Stimulated activated naive CD8-positive, alpha-beta T cell treated with anti-CD3 and anti-CD28 coated beads, Interleukin-15, amount 100 ng/mL, for 72 hours (primary cell): ENCODE results near the gene GON4L.
A peak's percentile ranks its signal among the peaks of the same experiment; 100 is the strongest.
"Not testable (repeated sequence)": the region's sequence is repeated elsewhere in the genome, so short reads cannot be mapped to it uniquely, and the experiment has no call there.

Experiments used
- ATAC-seq: fragments of 150-1000 bp; cut with Tn5 transposase; 2 replicates; pipeline ENCODE4 v1.10.0; 2021; ENCODE audit warnings: mild to moderate bottlenecking, moderate library complexity
- DNase-seq, 2 donors: peaks; one replicate each; pipeline ENCODE4 v3.0.0; 2021 to 2022
- H3K27ac Mint-ChIP-seq, 2 donors: one replicate each; pipeline ENCODE4 v1.8.0; 2022; ENCODE audit warnings: mild to moderate bottlenecking in 2 of 2, mixed read lengths in 2 of 2, moderate library complexity in 2 of 2
- H3K27me3 Mint-ChIP-seq: one replicate; pipeline ENCODE4 v1.8.0; 2022; ENCODE audit warnings: mixed read lengths
- H3K4me1 Mint-ChIP-seq: one replicate; pipeline ENCODE4 v1.8.0; 2022; ENCODE audit warnings: mild to moderate bottlenecking, mixed read lengths
- H3K4me3 Mint-ChIP-seq, 2 donors: one replicate each; pipeline ENCODE4 v1.8.0; 2022; ENCODE audit warnings: mild to moderate bottlenecking in 2 of 2, mixed read lengths in 2 of 2, moderate library complexity in 1 of 2
- H3K9me3 Mint-ChIP-seq, 2 donors: one replicate each; pipeline ENCODE4 v1.8.0; 2022; ENCODE audit warnings: mixed read lengths in 2 of 2

The GON4L gene

DNA sequence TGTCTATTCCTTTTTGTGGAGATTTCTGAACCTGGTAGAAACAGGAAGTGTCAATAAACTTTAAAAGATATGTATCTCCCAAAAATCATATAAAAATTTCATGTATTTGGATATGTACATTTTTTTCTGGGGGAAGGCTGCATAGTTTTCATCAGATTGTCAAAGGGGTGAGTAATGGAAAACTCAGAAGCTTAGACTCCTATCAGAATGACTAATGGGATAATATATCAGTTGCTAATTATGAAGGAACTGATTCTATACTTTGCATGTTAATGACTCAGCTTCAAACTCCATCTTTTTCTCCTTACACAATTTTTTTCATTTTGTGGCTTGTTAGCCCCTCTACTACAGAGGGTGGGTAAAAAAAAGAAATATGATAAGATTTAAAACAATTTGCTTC is 55.9 kb downstream of the GON4L start:
- DNase-seq, result no peak
- Mint-ChIP-seq H3K4me1 (peaks cover 6% of the 10 kb centered on the region), H3K27me3 (no peaks in the 10 kb centered on the region), H3K9me3 (no peaks in the 10 kb centered on the region), H3K4me3 (no peak overlapping the region), H3K27ac (peak overlapping the region; percentile 4 to 44)
- peak; percentile 56 for ATAC-seq

DNA sequence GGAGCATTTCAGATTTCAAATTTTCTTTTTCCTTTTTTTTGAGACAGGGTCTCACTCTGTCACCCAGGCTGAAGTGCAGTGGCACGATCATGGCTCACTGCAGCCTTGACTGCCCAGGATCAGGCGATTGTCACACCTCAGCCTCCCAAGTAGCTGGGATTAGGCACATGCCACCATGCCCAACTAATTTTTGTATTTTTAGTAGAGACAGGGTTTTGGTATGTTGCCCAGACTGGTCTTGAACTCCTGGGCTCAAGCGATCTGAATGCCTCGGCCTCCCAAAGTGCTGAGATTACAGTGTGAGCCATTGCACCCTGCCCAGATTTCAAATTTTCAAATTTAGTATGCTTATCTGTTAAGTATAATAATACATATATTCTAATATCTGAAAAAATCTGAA is 61.4 kb downstream of the GON4L start:
- not testable (repeated sequence) for DNase-seq, H3K27me3 Mint-ChIP-seq, H3K27ac Mint-ChIP-seq, H3K4me1 Mint-ChIP-seq, H3K9me3 Mint-ChIP-seq, ATAC-seq, H3K4me3 Mint-ChIP-seq

DNA sequence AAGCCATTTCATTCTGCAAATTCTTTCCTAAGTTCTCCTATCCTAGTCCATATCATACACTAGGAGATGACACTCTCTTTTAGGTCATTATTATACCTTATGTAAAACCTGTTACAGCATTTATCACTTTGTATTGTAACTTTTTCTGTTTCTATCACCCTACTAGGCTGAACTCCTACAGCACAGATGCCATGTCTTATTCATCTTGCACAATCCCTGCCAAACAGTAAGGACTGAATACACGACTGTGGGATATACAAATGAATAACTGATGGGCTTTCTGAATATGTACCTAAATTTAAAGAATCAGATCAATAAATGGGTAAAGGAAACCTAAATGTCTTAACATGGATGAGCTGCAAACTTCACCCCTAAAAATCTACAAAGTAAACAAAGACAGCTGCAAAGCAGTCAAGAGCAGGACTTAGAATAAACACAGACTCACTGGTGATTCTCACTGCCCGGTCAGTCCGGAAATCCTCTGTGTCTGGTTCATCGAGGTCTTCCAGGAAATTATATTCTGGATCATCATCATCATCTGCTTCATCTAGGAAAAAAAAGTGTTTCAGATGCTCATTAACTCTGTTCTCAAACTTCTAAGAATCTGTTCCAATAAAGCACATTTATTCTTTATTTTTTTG is 62.3 kb downstream of the GON4L start:
- DNase-seq, result no peak
- H3K27me3 Mint-ChIP-seq, result no peaks in the 10 kb centered on the region
- H3K9me3 Mint-ChIP-seq, result no peaks in the 10 kb centered on the region
- H3K27ac Mint-ChIP-seq, result no peak overlapping the region
- no peak overlapping the region for H3K4me3 Mint-ChIP-seq
- no peaks in the 10 kb centered on the region for H3K4me1 Mint-ChIP-seq
- ATAC-seq, result no peak

- Mint-ChIP-seq H3K9me3 (no peaks in the 10 kb centered on the region), H3K4me3 (no peak overlapping the region), H3K27me3 (no peaks in the 10 kb centered on the region), H3K27ac (no peak overlapping the region), H3K4me1 (no peaks in the 10 kb centered on the region)
- ATAC-seq (no peak), DNase-seq (no peak)
Observed at GRCh38 chr1:155793213-155793612, 63.8 kb downstream of the GON4L start.

DNA sequence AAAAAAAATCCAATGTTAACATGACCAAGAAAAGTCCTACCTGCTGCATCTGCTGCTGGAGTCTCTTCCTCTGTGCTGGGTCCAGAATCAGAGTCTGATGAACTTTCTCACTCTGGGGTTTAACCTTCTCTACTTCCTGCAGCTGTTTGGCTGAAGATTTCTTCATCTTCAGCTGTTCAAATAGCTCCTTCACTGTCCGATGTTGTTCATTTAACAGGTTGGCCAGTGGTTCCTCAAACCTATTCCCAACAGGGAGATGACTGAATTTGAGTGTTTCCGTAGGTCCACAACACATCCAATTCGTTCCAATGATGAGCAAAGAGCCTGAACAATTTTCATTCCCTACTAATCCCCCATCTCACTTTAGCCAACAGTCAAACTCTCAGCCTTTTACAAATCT is 79.4 kb downstream of the GON4L start:
- ATAC-seq (no peak), DNase-seq (no peak)
- Mint-ChIP-seq H3K27ac (no peak overlapping the region), H3K9me3 (no peaks in the 10 kb centered on the region), H3K4me1 (peaks cover 14% of the 10 kb centered on the region), H3K4me3 (no peak overlapping the region), H3K27me3 (no peaks in the 10 kb centered on the region)

DNA sequence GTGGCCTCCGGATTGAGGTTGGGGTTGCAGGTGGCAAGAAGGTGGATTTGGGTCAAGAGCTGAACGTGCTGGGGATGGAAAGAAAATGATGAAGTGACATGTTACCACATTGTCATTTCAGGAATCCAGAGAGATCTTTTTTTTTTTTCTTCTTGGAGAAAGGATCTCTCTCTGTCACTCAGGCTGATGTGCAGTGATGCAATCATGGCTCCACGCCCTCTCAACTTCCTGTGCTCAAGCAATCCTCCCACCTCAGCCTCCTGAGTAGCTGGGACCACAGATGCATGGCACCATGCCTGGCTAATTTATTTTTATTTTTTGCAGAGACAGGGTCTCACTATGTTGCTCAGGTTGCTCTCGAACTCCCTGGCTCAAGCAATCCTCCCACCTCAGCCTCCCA is 80.6 kb downstream of the GON4L start:
- ATAC-seq (no peak), DNase-seq (no peak)
- H3K27ac Mint-ChIP-seq, result peak overlapping the region; percentile 28 to 76

GRCh38 chr1:155773221-155773620 is 83.8 kb downstream of the GON4L start:
- Mint-ChIP-seq H3K4me1 (peaks cover 14% of the 10 kb centered on the region), H3K27me3 (no peaks in the 10 kb centered on the region), H3K27ac (peak overlapping the region in 1 of 2 donors; percentile 64), H3K9me3 (no peaks in the 10 kb centered on the region), H3K4me3 (no peak overlapping the region)
- ATAC-seq, result no peak
- DNase-seq, result no peak

More for the DNA sequence above, 80.6 kb downstream of the GON4L start:
- no peaks in the 10 kb centered on the region for H3K9me3 Mint-ChIP-seq
- peaks cover 14% of the 10 kb centered on the region for H3K4me1 Mint-ChIP-seq
- no peaks in the 10 kb centered on the region for H3K27me3 Mint-ChIP-seq
- no peak overlapping the region for H3K4me3 Mint-ChIP-seq

- no peaks in the 10 kb centered on the region for H3K4me1 Mint-ChIP-seq
- H3K9me3 Mint-ChIP-seq, result no peaks in the 10 kb centered on the region
- no peak for ATAC-seq
- no peak overlapping the region for H3K4me3 Mint-ChIP-seq
- H3K27me3 Mint-ChIP-seq, result no peaks in the 10 kb centered on the region
- no peak overlapping the region for H3K27ac Mint-ChIP-seq
- DNase-seq, result no peak
Observed at GRCh38 chr1:155769257-155769656, 87.8 kb downstream of the GON4L start.

- H3K9me3 Mint-ChIP-seq, ATAC-seq, DNase-seq, H3K27me3 Mint-ChIP-seq, H3K4me1 Mint-ChIP-seq, H3K4me3 Mint-ChIP-seq: not testable (repeated sequence)
- peak overlapping the region in 1 of 2 donors; percentile 80 for H3K27ac Mint-ChIP-seq
Observed at GRCh38 chr1:155767399-155767989, 89.5 kb downstream of the GON4L start.

- H3K9me3 Mint-ChIP-seq, H3K4me1 Mint-ChIP-seq, ATAC-seq, H3K27me3 Mint-ChIP-seq, H3K27ac Mint-ChIP-seq, H3K4me3 Mint-ChIP-seq, DNase-seq: not testable (repeated sequence)
Observed at GRCh38 chr1:155763989-155764388, 93.0 kb downstream of the GON4L start.

GRCh38 chr1:155763090-155763815 is 93.8 kb downstream of the GON4L start:
- H3K4me3 Mint-ChIP-seq, H3K27me3 Mint-ChIP-seq, H3K27ac Mint-ChIP-seq, H3K4me1 Mint-ChIP-seq, DNase-seq, H3K9me3 Mint-ChIP-seq, ATAC-seq: not testable (repeated sequence)

DNA sequence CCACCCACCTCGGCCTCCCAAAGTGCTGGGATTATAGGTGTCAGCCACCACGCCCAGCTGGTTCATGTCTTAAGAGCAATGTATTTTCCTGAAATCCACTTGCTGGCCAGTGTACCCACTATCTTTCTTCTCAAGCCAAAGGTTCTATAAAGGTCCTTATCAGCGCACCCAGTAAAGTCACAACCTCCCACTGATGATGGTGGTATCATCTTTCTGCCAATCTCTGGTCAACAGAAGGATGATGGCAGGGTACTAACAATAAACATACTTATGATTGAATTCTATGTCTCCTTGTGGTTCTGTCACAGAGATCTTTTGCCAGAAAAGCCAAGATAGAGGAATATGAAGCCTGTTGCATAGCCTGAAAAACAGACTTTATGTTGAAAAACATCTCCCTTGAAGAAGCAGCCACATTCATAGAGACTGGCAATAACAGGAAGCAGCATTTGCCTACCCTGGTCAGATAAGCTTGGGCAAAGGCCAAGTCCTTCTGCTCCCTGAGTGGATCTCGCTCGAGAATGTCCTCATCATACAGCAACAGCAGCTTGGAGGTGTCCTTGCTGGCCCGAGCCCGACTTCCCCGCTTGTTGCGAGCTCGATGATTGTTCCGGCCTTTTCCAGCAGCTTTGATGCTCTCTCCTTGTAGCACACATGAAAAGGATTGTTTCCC is 95.1 kb downstream of the GON4L start:
- no peaks in the 10 kb centered on the region for H3K9me3 Mint-ChIP-seq
- no peak for ATAC-seq
- no peak overlapping the region for H3K4me3 Mint-ChIP-seq
- DNase-seq, result no peak
- no peaks in the 10 kb centered on the region for H3K4me1 Mint-ChIP-seq
- no peaks in the 10 kb centered on the region for H3K27me3 Mint-ChIP-seq
- peak overlapping the region; percentile 18 to 74 for H3K27ac Mint-ChIP-seq

- H3K27me3 Mint-ChIP-seq, result no peaks in the 10 kb centered on the region
- H3K4me1 Mint-ChIP-seq, result no peaks in the 10 kb centered on the region
- ATAC-seq, result no peak
- peak overlapping the region; percentile 74 to 89 for H3K27ac Mint-ChIP-seq
- DNase-seq, result no peak
- H3K4me3 Mint-ChIP-seq, result no peak overlapping the region
- no peaks in the 10 kb centered on the region for H3K9me3 Mint-ChIP-seq
Observed at GRCh38 chr1:155760751-155761475, 96.1 kb downstream of the GON4L start.

DNA sequence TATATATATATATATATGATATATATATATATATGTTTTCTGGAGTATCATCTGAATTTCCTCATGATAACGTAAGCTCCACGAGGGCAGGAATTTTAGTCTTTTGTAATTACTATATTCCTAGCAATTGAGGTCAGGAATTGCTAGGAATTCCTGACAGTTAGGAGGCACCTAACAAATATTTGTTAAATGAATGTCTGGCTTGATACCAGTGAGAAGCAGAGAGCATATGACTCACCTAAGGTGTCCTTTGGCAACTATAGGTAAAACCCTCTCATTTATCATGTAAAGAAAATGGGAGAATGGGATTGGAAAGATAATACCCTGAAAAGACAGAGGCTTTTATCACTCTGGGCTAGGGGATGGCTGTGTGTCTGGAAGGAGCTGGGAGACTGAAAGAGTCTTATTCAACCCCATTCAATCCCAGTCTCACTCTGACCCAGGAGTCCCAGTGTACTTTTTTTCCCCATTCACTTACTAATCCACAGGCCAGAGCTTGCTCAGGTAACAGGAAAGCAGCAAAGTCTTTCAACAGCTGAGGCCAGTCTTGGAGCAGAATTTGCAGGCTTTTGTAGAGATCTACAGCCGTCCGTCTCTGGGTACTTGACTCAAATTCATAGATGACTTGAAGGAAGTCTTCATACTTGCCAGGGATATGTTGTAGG is 96.9 kb downstream of the GON4L start:
- DNase-seq (no peak), ATAC-seq (no peak)
- no peak overlapping the region for H3K4me3 Mint-ChIP-seq
- H3K27ac Mint-ChIP-seq, result peak overlapping the region in 1 of 2 donors; percentile 89
- no peaks in the 10 kb centered on the region for H3K27me3 Mint-ChIP-seq
- H3K9me3 Mint-ChIP-seq, result no peaks in the 10 kb centered on the region
- H3K4me1 Mint-ChIP-seq, result no peaks in the 10 kb centered on the region

GRCh38 chr1:155759017-155759416 is 98.0 kb downstream of the GON4L start:
- not testable (repeated sequence) for H3K9me3 Mint-ChIP-seq, H3K4me3 Mint-ChIP-seq, H3K27me3 Mint-ChIP-seq, ATAC-seq, DNase-seq, H3K4me1 Mint-ChIP-seq
- H3K27ac Mint-ChIP-seq, result peak overlapping the region in 1 of 2 donors; percentile 59
